ENCODE measurements around the gene TRAK1. TPM values are rescaled to one million over a fixed set of nuclear protein-coding genes. Genes with fewer than 3 reads are reported as not detected.

TRAK1 gene
- total RNA-seq, 1 donor from 2014 or later = 38.3 TPM

- DNase-seq (ENCODE audit: low spot score) = no peak
These were observed 23.8 kb upstream of the TRAK1 start for GRCh38 chr3:42067326-42067725.

- DNase-seq (ENCODE audit: low spot score) = no peak
These were observed 22.7 kb upstream of the TRAK1 start for GRCh38 chr3:42068303-42069088.

GRCh38 chr3:42070089-42070488 lies 21.1 kb upstream of the TRAK1 start:
- no peak for DNase-seq (ENCODE audit: low spot score)

GRCh38 chr3:42070524-42070923 lies 20.6 kb upstream of the TRAK1 start:
- no peak for DNase-seq (ENCODE audit: low spot score)

GRCh38 chr3:42071904-42072812 lies 19.0 kb upstream of the TRAK1 start:
- no peak for DNase-seq (ENCODE audit: low spot score)

GRCh38 chr3:42072831-42073301 lies 18.3 kb upstream of the TRAK1 start:
- no peak for DNase-seq (ENCODE audit: low spot score)

- DNase-seq (ENCODE audit: low spot score) = no peak
These were observed 13.4 kb upstream of the TRAK1 start for GRCh38 chr3:42077785-42078184.

GRCh38 chr3:42078677-42079076 lies 12.5 kb upstream of the TRAK1 start:
- no peak for DNase-seq (ENCODE audit: low spot score)

- DNase-seq (ENCODE audit: low spot score) = no peak
These were observed 11.3 kb upstream of the TRAK1 start for GRCh38 chr3:42079701-42080452.

- DNase-seq (ENCODE audit: low spot score) = no peak
These were observed 10.7 kb upstream of the TRAK1 start for GRCh38 chr3:42080453-42080872.

GRCh38 chr3:42081838-42082473 lies 9.2 kb upstream of the TRAK1 start:
- no peak for DNase-seq (ENCODE audit: low spot score)

- no peak for DNase-seq (ENCODE audit: low spot score)
These were observed 6.6 kb upstream of the TRAK1 start for GRCh38 chr3:42084586-42084985.

GRCh38 chr3:42085641-42086376 lies 5.3 kb upstream of the TRAK1 start:
- DNase-seq (ENCODE audit: low spot score) = no peak

GRCh38 chr3:42088803-42089530 lies 2.2 kb upstream of the TRAK1 start:
- DNase-seq (ENCODE audit: low spot score) = no peak

- DNase-seq (ENCODE audit: low spot score) = no peak
These were observed 849 bp downstream of the TRAK1 start for GRCh38 chr3:42092006-42092405.

GRCh38 chr3:42094128-42094527 lies 3.0 kb downstream of the TRAK1 start:
- DNase-seq (ENCODE audit: low spot score) = no peak

GRCh38 chr3:42094691-42095391 lies 3.7 kb downstream of the TRAK1 start:
- no peak for DNase-seq (ENCODE audit: low spot score)

GRCh38 chr3:42095540-42095939 lies 4.4 kb downstream of the TRAK1 start:
- no peak for DNase-seq (ENCODE audit: low spot score)

All from mesenteric fat pad (tissue), 1 donor.